ENCODE measurements around the gene SVOPL.
A peak's percentile ranks its signal among the peaks of the same experiment; 100 is the strongest.

The SVOPL gene

GRCh38 chr7:138741453-138741735 lies 40.2 kb upstream of the SVOPL start:
- TF ChIP-seq CTCF (IDR thresholded peaks at IDR 0.05; ENCODE audit: low read length) (no peak), EZH2phosphoT487 (IDR thresholded peaks at IDR 0.05; ENCODE audit: low read length) (no peak), EZH2 (optimal IDR thresholded peaks at IDR 0.05; ENCODE audit: low read depth, low read length) (no peak)
- Histone ChIP-seq H3K36me3 (replicated peaks; ENCODE audit: insufficient read depth, low read length) (no peaks in the 10 kb centered on the region), H3K79me2 (ENCODE audit: low read length) (no peaks in the 10 kb centered on the region), H4K20me1 (ENCODE audit: insufficient read depth, low read length) (no peaks in the 10 kb centered on the region), H3K27me3 (replicated peaks; ENCODE audit: insufficient read depth, low read length) (no peaks in the 10 kb centered on the region), H3F3A (ENCODE audit: insufficient read depth, low read length) (no peaks in the 10 kb centered on the region), H3K9ac (ENCODE audit: low read length) (no peak overlapping the region), H2AFZ (ENCODE audit: low read length) (no peak overlapping the region), H3K4me3 (ENCODE audit: low read length) (no peak overlapping the region), H3K27ac (ENCODE audit: low read length) (no peak overlapping the region), H3K4me1 (ENCODE audit: low read length) (no peaks in the 10 kb centered on the region), H3K9me2 (replicated peaks; ENCODE audit: insufficient read depth, low read length) (no peaks in the 10 kb centered on the region), H3K4me2 (ENCODE audit: low read depth, low read length) (no peak overlapping the region), H3K9me3 (replicated peaks; ENCODE audit: insufficient read depth, low read length) (no peaks in the 10 kb centered on the region)
- no peak for DNase-seq

- no peak for TF ChIP-seq EZH2 (optimal IDR thresholded peaks at IDR 0.05; ENCODE audit: low read depth, low read length)
- no peak for TF ChIP-seq EZH2phosphoT487 (IDR thresholded peaks at IDR 0.05; ENCODE audit: low read length)
- TF ChIP-seq CTCF (IDR thresholded peaks at IDR 0.05; ENCODE audit: low read length): no peak
- H3K27me3 ChIP-seq (replicated peaks; ENCODE audit: insufficient read depth, low read length): no peaks in the 10 kb centered on the region
- no peak overlapping the region for H3K4me3 ChIP-seq (ENCODE audit: low read length)
- no peak overlapping the region for H2AFZ ChIP-seq (ENCODE audit: low read length)
- H3K4me2 ChIP-seq (ENCODE audit: low read depth, low read length): no peak overlapping the region
- H3F3A ChIP-seq (ENCODE audit: insufficient read depth, low read length): no peaks in the 10 kb centered on the region
- no peaks in the 10 kb centered on the region for H3K36me3 ChIP-seq (replicated peaks; ENCODE audit: insufficient read depth, low read length)
- H3K79me2 ChIP-seq (ENCODE audit: low read length): no peaks in the 10 kb centered on the region
- H3K9me2 ChIP-seq (replicated peaks; ENCODE audit: insufficient read depth, low read length): no peaks in the 10 kb centered on the region
- no peaks in the 10 kb centered on the region for H4K20me1 ChIP-seq (ENCODE audit: insufficient read depth, low read length)
- H3K9ac ChIP-seq (ENCODE audit: low read length): no peak overlapping the region
- no peak for DNase-seq
- no peak overlapping the region for H3K27ac ChIP-seq (ENCODE audit: low read length)
- H3K4me1 ChIP-seq (ENCODE audit: low read length): no peaks in the 10 kb centered on the region
- H3K9me3 ChIP-seq (replicated peaks; ENCODE audit: insufficient read depth, low read length): no peaks in the 10 kb centered on the region
Measured at GRCh38 chr7:138739859-138740258, 38.7 kb upstream of the SVOPL start.

- Histone ChIP-seq H3K4me2 (ENCODE audit: low read depth, low read length) (no peak overlapping the region), H3K79me2 (ENCODE audit: low read length) (no peaks in the 10 kb centered on the region), H3K9ac (ENCODE audit: low read length) (no peak overlapping the region), H3K9me2 (replicated peaks; ENCODE audit: insufficient read depth, low read length) (no peaks in the 10 kb centered on the region), H3K9me3 (replicated peaks; ENCODE audit: insufficient read depth, low read length) (no peaks in the 10 kb centered on the region), H2AFZ (ENCODE audit: low read length) (no peak overlapping the region), H3K4me1 (ENCODE audit: low read length) (no peaks in the 10 kb centered on the region), H4K20me1 (ENCODE audit: insufficient read depth, low read length) (no peaks in the 10 kb centered on the region), H3K4me3 (ENCODE audit: low read length) (no peak overlapping the region), H3K27me3 (replicated peaks; ENCODE audit: insufficient read depth, low read length) (no peaks in the 10 kb centered on the region), H3K36me3 (replicated peaks; ENCODE audit: insufficient read depth, low read length) (no peaks in the 10 kb centered on the region), H3K27ac (ENCODE audit: low read length) (no peak overlapping the region), H3F3A (ENCODE audit: insufficient read depth, low read length) (no peaks in the 10 kb centered on the region)
- DNase-seq: peak; percentile 91
- TF ChIP-seq EZH2phosphoT487 (IDR thresholded peaks at IDR 0.05; ENCODE audit: low read length) (no peak), CTCF (IDR thresholded peaks at IDR 0.05; ENCODE audit: low read length) (peak; percentile 99), EZH2 (optimal IDR thresholded peaks at IDR 0.05; ENCODE audit: low read depth, low read length) (no peak)
Measured at GRCh38 chr7:138738551-138739335, 37.6 kb upstream of the SVOPL start.

All from MM.1S (cell line).